Tibial artery (tissue), 4 donors: ENCODE measurements around the gene ZBTB5.
"Not testable (repeated sequence)": the region's sequence is repeated elsewhere in the genome, so short reads cannot be mapped to it uniquely, and the experiment has no call there.

Experiments
- DNase-seq, 2 donors: peaks; one replicate each; pipeline ENCODE4 v3.0.0-alpha.2; 2019
- H3K27ac ChIP-seq, 2 donors: fragments of 200-600 bp; sonication (generic) in 1 of 2; 1 replicate in 1 of 2; 2 replicates in 1 of 2; pipeline ENCODE4 v1.5.1; 2018 to 2019; ENCODE audit warnings: mild to moderate bottlenecking in 1 of 2
- H3K27me3 ChIP-seq, 2 donors: fragments of 200-600 bp; sonication (generic) in 1 of 2; one replicate each; pipeline versions ENCODE4 v1.5.1 to v1.6.0; 2016 to 2019
- H3K36me3 ChIP-seq, 3 donors: fragments of 200-600 bp; sonication (generic) in 2 of 3; one replicate each; pipeline ENCODE4 v1.5.1; 2016 to 2019; ENCODE audit warnings: mild to moderate bottlenecking in 2 of 3
- H3K4me1 ChIP-seq, 4 donors: fragments of 200-600 bp; sonication (generic) in 2 of 4; 1 replicate in 3 of 4; 2 replicates in 1 of 4; pipeline ENCODE4 v1.5.1; 2016 to 2019
- H3K4me3 ChIP-seq, 2 donors: fragments of 200-600 bp; sonication (generic) in 1 of 2; 1 replicate in 1 of 2; 2 replicates in 1 of 2; pipeline ENCODE4 v1.5.1; 2018 to 2019; ENCODE audit warnings: mild to moderate bottlenecking in 2 of 2
- H3K9me3 ChIP-seq, 3 donors: fragments of 200-600 bp; sonication (generic) in 1 of 3; one replicate each; pipeline ENCODE4 v1.5.1; 2016 to 2019
- intact Hi-C: fragments of 100-400 bp; cut with DNase I; formaldehyde crosslinking; loops from one replicate; pipeline ENCODE4 v1.15.0; 2023; ENCODE audit warnings: low total_unique reads
- TF ChIP-seq, protein P1 (sequence below), 2 experiments: fragments of 200-600 bp in 1 of 2; fragments of 450-650 bp in 1 of 2; IDR thresholded peaks; one replicate each; pipeline ENCODE4 v1.5.1; 2017 to 2019; ENCODE audit warnings: antibody characterized with exemption in 2 of 2, mild to moderate bottlenecking in 1 of 2, moderate library complexity in 1 of 2

The ZBTB5 gene, protein sequence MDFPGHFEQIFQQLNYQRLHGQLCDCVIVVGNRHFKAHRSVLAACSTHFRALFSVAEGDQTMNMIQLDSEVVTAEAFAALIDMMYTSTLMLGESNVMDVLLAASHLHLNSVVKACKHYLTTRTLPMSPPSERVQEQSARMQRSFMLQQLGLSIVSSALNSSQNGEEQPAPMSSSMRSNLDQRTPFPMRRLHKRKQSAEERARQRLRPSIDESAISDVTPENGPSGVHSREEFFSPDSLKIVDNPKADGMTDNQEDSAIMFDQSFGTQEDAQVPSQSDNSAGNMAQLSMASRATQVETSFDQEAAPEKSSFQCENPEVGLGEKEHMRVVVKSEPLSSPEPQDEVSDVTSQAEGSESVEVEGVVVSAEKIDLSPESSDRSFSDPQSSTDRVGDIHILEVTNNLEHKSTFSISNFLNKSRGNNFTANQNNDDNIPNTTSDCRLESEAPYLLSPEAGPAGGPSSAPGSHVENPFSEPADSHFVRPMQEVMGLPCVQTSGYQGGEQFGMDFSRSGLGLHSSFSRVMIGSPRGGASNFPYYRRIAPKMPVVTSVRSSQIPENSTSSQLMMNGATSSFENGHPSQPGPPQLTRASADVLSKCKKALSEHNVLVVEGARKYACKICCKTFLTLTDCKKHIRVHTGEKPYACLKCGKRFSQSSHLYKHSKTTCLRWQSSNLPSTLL

DNA sequence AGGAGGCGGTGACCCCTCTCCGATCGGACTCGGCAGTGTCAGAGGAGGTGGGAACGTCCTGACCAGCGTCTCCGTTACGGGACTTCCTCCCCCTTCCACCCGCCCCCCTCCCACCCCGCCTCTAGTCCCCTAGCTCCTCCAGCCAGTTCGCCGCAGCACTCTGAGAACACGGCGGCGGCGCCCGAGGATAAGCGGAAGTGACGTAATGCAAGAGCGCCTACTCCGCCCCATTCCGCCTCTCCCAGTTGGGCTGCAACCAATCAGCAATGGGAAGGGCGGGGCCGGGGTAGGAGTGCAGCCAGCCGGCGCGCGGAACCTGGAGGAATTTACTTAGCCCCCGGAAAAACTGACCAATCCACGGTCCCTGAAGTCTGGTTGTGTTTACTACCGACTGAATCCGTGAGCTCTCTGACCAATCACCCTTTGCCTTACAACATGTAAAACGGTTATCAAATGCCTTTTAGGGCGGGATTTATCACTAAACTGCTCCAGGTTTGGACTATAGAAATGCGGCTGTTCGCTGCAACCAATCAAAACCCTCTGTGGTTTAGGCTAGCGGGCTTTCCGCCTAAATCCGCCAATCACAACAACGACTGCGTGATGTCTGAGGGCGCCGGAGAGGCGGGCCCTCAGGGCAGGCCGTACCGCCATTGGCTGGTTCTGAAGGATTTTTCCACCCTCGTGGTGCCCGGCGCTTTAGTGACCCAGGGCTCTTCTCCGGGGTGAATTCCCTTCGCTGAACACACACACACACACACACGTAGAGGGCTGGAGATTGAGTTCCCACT is at the start of gene ZBTB5:
Gene ZBTB5, minus strand, starts transcription at position 202 of the 788 bp plus-strand sequence. CDS start 22,899 bp downstream, outside the sequence.
- TF ChIP-seq, protein P1, sequence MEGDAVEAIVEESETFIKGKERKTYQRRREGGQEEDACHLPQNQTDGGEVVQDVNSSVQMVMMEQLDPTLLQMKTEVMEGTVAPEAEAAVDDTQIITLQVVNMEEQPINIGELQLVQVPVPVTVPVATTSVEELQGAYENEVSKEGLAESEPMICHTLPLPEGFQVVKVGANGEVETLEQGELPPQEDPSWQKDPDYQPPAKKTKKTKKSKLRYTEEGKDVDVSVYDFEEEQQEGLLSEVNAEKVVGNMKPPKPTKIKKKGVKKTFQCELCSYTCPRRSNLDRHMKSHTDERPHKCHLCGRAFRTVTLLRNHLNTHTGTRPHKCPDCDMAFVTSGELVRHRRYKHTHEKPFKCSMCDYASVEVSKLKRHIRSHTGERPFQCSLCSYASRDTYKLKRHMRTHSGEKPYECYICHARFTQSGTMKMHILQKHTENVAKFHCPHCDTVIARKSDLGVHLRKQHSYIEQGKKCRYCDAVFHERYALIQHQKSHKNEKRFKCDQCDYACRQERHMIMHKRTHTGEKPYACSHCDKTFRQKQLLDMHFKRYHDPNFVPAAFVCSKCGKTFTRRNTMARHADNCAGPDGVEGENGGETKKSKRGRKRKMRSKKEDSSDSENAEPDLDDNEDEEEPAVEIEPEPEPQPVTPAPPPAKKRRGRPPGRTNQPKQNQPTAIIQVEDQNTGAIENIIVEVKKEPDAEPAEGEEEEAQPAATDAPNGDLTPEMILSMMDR (IDR thresholded peaks at IDR 0.05), result no peak
- H3K4me1 ChIP-seq, result peaks cover 0 to 45% (median 23%) of the 10 kb centered on the region in 4 donors
- no peaks in the 10 kb centered on the region for H3K27me3 ChIP-seq
- intact Hi-C loops, result no loop called here
- peak within 1 kb of the TSS; percentile 99 to 100 for H3K27ac ChIP-seq
- H3K4me3 ChIP-seq, result peak within 1 kb of the TSS; percentile 92 to 98
- DNase-seq, result peak; percentile 100
- H3K36me3 ChIP-seq, result no peaks in the 10 kb centered on the region
- H3K9me3 ChIP-seq, result no peaks in the 10 kb centered on the region

DNA sequence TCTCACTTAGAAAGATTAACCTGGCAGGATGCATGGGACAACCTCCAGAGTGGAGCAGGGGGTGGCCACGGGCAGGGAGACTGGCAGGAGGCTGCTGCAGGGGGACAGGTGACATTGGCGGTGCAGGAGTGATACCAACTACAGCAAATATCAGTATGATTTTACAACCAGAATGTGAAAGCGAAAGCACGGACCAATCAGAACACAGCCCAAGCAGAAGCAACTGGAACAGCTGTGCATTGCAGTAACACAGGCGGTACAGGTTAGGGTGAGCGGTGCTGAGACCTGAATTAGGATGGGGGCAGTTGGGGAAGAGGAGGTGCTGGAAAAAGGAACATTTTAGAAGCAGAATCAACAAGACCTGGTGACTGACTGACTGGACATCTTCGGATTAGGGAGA is 49.7 kb upstream of the ZBTB5 start:
- Histone ChIP-seq H3K9me3 (no peaks in the 10 kb centered on the region), H3K27me3 (no peaks in the 10 kb centered on the region), H3K4me1 (no peaks in the 10 kb centered on the region), H3K36me3 (peaks cover 6 to 73% (median 27%) of the 10 kb centered on the region in 3 donors), H3K4me3 (no peak overlapping the region), H3K27ac (no peak overlapping the region)
- TF ChIP-seq, protein P1 (IDR thresholded peaks at IDR 0.05), result no peak
- no peak for DNase-seq
- intact Hi-C loops, result no loop called here

DNA sequence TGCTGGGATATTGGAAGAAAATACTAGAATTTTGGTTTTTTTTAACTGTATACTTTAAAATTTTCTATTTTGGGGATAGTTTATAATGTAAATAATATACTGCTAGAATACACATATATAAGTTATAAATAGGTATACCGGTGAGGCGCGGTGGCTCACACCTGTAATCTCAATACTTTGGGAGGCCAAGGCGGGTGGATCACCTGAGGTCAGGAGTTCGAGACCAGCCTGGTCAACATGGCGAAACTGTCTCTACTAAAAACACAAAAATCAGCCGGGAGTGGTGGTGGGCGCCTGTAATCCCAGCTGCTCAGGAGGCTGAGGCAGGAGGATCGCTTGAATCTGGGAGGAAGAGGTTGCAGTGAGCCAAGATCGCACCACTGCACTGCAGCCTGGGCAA is 49.2 kb upstream of the ZBTB5 start:
- H3K27me3 ChIP-seq, H3K9me3 ChIP-seq, DNase-seq, H3K4me3 ChIP-seq, H3K27ac ChIP-seq, intact Hi-C loops, H3K4me1 ChIP-seq: not testable (repeated sequence)
- peaks cover 4 to 67% (median 24%) of the 10 kb centered on the region in 3 donors for H3K36me3 ChIP-seq

DNA sequence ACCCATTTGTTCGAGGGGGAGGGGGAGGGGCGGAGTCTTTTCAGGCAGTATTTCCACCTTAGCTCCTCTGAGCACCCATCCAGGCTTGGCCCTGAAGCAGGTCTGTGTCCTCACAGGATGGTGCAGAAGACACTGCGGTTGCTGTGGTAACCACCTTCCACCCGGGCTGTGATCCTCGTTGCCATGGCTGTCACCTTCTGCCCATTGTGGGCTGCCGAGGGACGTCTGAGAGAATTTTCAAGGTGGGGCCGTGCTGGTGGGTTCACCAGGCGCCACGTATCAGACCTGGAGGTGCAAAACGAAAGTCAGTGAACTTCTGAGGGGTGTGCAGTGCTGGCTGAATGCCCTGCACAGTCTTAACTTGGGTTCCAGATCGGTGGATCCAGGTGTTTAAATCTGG is 47.2 kb upstream of the ZBTB5 start:
- no peak for DNase-seq
- Histone ChIP-seq H3K4me1 (no peaks in the 10 kb centered on the region), H3K9me3 (no peaks in the 10 kb centered on the region), H3K36me3 (peaks cover 0 to 64% (median 25%) of the 10 kb centered on the region in 3 donors), H3K4me3 (no peak overlapping the region), H3K27me3 (no peaks in the 10 kb centered on the region), H3K27ac (no peak overlapping the region)
- intact Hi-C loops, result no loop called here
- TF ChIP-seq, protein P1 (IDR thresholded peaks at IDR 0.05), result no peak

DNA sequence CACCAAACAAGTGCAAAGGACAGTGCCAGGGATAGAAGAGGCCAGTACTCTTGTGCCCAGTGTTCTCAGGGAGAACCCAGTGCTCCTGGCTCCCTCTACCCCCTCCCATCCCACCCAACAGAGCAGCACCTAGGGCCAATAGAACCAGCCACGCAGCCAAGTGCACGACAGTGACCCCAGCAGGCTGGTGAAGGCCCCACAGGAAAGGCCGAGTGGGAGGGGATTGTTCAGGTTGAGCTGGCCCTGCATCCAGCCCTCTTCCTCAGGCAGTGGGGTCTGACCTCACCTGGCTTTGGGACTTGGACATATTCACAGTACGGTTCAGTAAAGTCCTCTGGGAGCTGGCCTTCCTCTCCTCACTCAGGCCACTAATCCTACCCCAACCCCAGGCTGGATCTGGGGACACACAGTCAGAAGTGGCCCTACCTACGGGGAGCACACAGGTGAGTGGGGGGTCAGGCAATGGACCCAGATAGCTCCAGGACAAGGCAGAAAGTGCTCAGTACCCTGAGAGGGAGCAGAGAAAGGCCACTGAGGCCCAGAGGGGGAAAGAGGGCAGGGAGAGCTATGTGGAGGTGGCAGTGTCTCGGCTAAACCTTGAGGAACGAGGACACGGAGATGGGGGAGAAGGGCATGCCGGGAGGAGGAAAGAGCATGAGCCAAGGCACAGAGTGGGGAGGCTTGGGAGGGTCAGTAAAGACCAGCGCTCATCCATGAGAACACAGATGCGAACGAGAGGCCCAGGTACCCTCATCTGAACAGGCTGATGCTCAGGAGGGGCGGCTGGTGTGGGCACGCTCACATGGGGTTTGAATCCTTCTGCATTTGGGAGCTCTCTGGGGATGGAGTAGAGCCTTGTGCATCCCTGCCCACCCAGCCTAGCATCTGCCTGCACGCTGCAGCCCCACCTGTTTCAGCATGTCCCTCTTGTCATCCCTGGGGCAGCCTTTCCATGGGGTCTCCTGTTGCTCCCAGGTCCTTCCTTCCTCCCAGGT is 46.1 kb upstream of the ZBTB5 start:
- Histone ChIP-seq H3K4me1 (no peaks in the 10 kb centered on the region), H3K4me3 (no peak overlapping the region), H3K9me3 (no peaks in the 10 kb centered on the region), H3K36me3 (peaks cover 0 to 71% (median 27%) of the 10 kb centered on the region in 3 donors), H3K27ac (no peak overlapping the region), H3K27me3 (no peaks in the 10 kb centered on the region)
- intact Hi-C loops, result no loop called here
- DNase-seq, result no peak
- TF ChIP-seq, protein P1 (IDR thresholded peaks at IDR 0.05), result no peak

DNA sequence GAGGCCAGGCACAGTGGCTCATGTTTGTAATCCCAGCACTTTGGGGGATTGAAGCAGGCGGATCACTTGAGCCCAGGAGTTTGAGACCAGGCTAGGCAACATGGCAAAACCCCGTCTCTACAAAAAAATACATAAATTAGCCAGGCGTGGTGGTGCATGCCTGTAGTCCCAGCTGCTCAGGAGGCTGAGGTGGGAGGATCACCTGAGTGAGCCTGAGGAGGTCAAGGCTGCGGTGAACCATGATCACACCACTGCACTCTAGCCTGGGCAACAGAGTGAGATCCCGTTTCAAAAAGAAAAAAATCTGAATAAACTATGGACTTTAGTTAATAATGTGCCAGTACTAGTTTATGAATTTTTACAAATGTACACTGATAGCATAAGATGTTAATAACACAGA is 44.8 kb upstream of the ZBTB5 start:
- H3K4me1 ChIP-seq, intact Hi-C loops, H3K27me3 ChIP-seq, H3K27ac ChIP-seq, H3K9me3 ChIP-seq, H3K4me3 ChIP-seq, DNase-seq: not testable (repeated sequence)
- peaks cover 0 to 67% (median 34%) of the 10 kb centered on the region in 3 donors for H3K36me3 ChIP-seq
